ENCODE data around the gene RTTN. TPM values are rescaled to one million over a fixed set of nuclear protein-coding genes. Genes with fewer than 3 reads are reported as not detected.
A peak's percentile ranks its signal among the peaks of the same experiment; 100 is the strongest.

The RTTN gene
- total and polyA plus RNA-seq, 2 of the 4 experiments (the other 2 are of a cell fraction) = 5.8 to 19.9 TPM

DNA sequence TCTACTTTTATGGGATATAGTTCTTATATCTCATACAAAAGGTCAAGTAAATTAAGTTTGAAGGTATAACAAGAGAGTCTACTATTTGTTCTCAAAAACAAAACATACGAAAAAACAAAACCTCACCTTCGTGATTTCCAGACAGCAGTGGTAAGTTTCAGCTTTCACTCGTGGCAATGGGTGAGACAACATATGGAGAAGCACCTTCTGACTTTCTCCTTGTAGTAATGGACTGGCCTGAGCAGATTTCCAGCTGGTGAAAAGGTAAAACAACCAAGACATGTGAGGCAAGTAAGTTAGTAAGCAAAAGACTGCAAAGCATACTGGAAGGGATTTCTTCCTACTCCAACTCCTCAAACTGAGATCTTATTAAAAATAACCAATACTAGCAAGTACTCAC is 39.6 kb downstream of the RTTN start:
- dilution Hi-C loops (cut with HindIII; ENCODE audit: low sequenced_read_pairs, unreplicated experiment) (no loop called here), in situ Hi-C loops (cut with MboI; ENCODE audit: low sequenced_read_pairs) (no loop called here), intact Hi-C loops (cut with micrococcal nuclease) (no loop called here)
- peaks cover 2% of the 10 kb centered on the region; the same call in 1 of the 2 replicates for H3K4me1 ChIP-seq (ENCODE audit: control insufficient read depth, insufficient read depth, low read length)
- 0 out of 4 replicates have a peak, but pooled peaks cover 0 to 9% of the 10 kb centered on the region in 2 experiments for H3K79me1 ChIP-seq (ENCODE audit: low read depth in 1 of 2, low read length in 2 of 2)
- H3K14ac ChIP-seq (replicated peaks; ENCODE audit: low read depth, low read length) = peak overlapping the region; percentile 47; the same call in 1 of the 2 replicates
- no peak overlapping the region for H2AK9ac ChIP-seq (replicated peaks; ENCODE audit: low read depth, low read length, poor library complexity)
- no peak for ATAC-seq (ENCODE audit: low read depth)
- H4K91ac ChIP-seq (ENCODE audit: insufficient read depth, low read depth, low read length) = no peak overlapping the region
- no peaks in the 10 kb centered on the region for H3K36me3 ChIP-seq (ENCODE audit: control insufficient read depth, insufficient read depth, low read length)
- ChIA-PET POLR2A (ENCODE audit: unreplicated experiment) (no interaction called here), CTCF (no interaction called here)
- peak overlapping the region; percentile 84; the same call in 1 of the 2 replicates for H4K5ac ChIP-seq (ENCODE audit: low read depth, low read length)
- peak overlapping the region; percentile 81; the same call in 1 of the 2 replicates for H3K18ac ChIP-seq (ENCODE audit: low read depth, low read length)
- peak overlapping the region; percentile 55 for H2BK5ac ChIP-seq (ENCODE audit: low read depth, low read length, poor library complexity, severe bottlenecking)
- peak overlapping the region in 1 of 2 experiments; percentile 16; a peak in 2 of 4 replicates for H4K8ac ChIP-seq (ENCODE audit: low read depth in 2 of 2, low read length in 2 of 2)
- H3K4me2 ChIP-seq (ENCODE audit: low read depth, low read length) = 0 out of 2 replicates have a peak overlapping the region, but pooled peaks have one; percentile 5
- 0 out of 2 replicates have a peak overlapping the region, but pooled peaks have one; percentile 11 for H3K4ac ChIP-seq (ENCODE audit: low read depth, low read length)
- no peak overlapping the region for H3K56ac ChIP-seq (ENCODE audit: extremely low read depth, insufficient read depth, low read length)
- H4K20me1 ChIP-seq (ENCODE audit: insufficient read depth, low read length) = no peaks in the 10 kb centered on the region
- WGBS, 2 experiments (ENCODE audit: extremely low coverage in 2 of 2, insufficient read length in 1 of 2) = 100% methylated on average over 1 of the region's 3 CpGs; no CpG with 5 or more reads in 1 of the 2 experiments
- H3K4me3 ChIP-seq (ENCODE audit: insufficient read depth, low read depth, low read length) = no peak overlapping the region
- H2AK5ac ChIP-seq (ENCODE audit: low read depth, low read length) = no peak overlapping the region
- H3K27me3 ChIP-seq (ENCODE audit: control insufficient read depth, insufficient read depth, low read length) = no peaks in the 10 kb centered on the region
- no peak overlapping the region for H3K27ac ChIP-seq (ENCODE audit: insufficient read depth, low read length)
- H3K23ac ChIP-seq (ENCODE audit: low read depth, low read length) = no peak overlapping the region
- peak overlapping the region; percentile 11; the same call in 1 of the 2 replicates for H2BK20ac ChIP-seq (ENCODE audit: low read depth, low read length)
- H3K9me3 ChIP-seq (ENCODE audit: control insufficient read depth, insufficient read depth, low read length) = peaks cover 2% of the 10 kb centered on the region; the same call in 1 of the 2 replicates
- H3K9me1 ChIP-seq (ENCODE audit: insufficient read depth, low read length) = no peaks in the 10 kb centered on the region
- BruUV-seq (replicated peaks) = no TSS peak
- DNase-seq = no peak
- H2BK120ac ChIP-seq (ENCODE audit: low read depth, low read length) = peak overlapping the region; percentile 28; the same call in 1 of the 2 replicates
- TF ChIP-seq RAD21 (IDR thresholded peaks at IDR 0.05; ENCODE audit: low read length) = no peak
- TF ChIP-seq CEBPB (IDR thresholded peaks at IDR 0.05; ENCODE audit: low read depth, low read length) = no peak
- no peak for TF ChIP-seq NFE2L2 (IDR thresholded peaks at IDR 0.05; ENCODE audit: low read depth, low read length)
- TF ChIP-seq, protein P1, sequence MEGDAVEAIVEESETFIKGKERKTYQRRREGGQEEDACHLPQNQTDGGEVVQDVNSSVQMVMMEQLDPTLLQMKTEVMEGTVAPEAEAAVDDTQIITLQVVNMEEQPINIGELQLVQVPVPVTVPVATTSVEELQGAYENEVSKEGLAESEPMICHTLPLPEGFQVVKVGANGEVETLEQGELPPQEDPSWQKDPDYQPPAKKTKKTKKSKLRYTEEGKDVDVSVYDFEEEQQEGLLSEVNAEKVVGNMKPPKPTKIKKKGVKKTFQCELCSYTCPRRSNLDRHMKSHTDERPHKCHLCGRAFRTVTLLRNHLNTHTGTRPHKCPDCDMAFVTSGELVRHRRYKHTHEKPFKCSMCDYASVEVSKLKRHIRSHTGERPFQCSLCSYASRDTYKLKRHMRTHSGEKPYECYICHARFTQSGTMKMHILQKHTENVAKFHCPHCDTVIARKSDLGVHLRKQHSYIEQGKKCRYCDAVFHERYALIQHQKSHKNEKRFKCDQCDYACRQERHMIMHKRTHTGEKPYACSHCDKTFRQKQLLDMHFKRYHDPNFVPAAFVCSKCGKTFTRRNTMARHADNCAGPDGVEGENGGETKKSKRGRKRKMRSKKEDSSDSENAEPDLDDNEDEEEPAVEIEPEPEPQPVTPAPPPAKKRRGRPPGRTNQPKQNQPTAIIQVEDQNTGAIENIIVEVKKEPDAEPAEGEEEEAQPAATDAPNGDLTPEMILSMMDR (conservative IDR thresholded peaks at IDR 0.05; ENCODE audit: low read depth, low read length) = no peak
- no peak for TF ChIP-seq MAZ (IDR thresholded peaks at IDR 0.05; ENCODE audit: borderline replicate concordance, low read depth, low read length)
- TF ChIP-seq SMC3 (IDR thresholded peaks at IDR 0.05; ENCODE audit: low read depth, low read length) = no peak
- no peak overlapping the region for H2BK15ac ChIP-seq (ENCODE audit: low read depth, low read length)
- H2AFZ ChIP-seq (replicated peaks; ENCODE audit: low read length, poor library complexity) = peak overlapping the region; percentile 50
- no peak overlapping the region for H3K9ac ChIP-seq (ENCODE audit: low read depth, low read length)
